PC-9 (cell line): ENCODE data around the gene AHI1. TPM values are rescaled to one million over a fixed set of nuclear protein-coding genes. Genes with fewer than 3 reads are reported as not detected.

Source experiments
- BruUV-seq: library from RNA; stranded (reverse); fragments of 400-500 nt; replicated peaks from 2 replicates; lab custom pipeline; 2021; lab: Mats Ljungman, UMichigan
- CTCF ChIA-PET: fragments of 300-600 bp; sonication (Branson Sonifier 250); formaldehyde crosslinking; loops from one replicate; lab custom pipeline; 2022; ENCODE audit warnings: antibody characterized with exemption; lab: Charles Lee
- POLR2A ChIA-PET: fragments of 300-600 bp; sonication (Branson Sonifier 250); formaldehyde crosslinking; loops from one replicate; lab custom pipeline; 2022; ENCODE audit warnings: antibody characterized with exemption; ENCODE audit not compliant: unreplicated experiment; lab: Charles Lee
- DNase-seq, 2 experiments: peaks; one replicate each; pipeline versions ENCODE4 v3.0.0 to v3.0.0-alpha.2; 2015 to 2022; ENCODE audit warnings: mixed read lengths in 1 of 2
- H2AFZ ChIP-seq: fragments of 200-600 bp; sonication (generic); 2 replicates; pipeline ENCODE4 v1.8.1; 2017; ENCODE audit warnings: antibody characterized with exemption
- H3F3A ChIP-seq: fragments of 200-600 bp; sonication (generic); 2 replicates; pipeline ENCODE4 v1.8.1; 2017; ENCODE audit warnings: antibody characterized with exemption, mild to moderate bottlenecking, low read depth; ENCODE audit not compliant: insufficient read depth
- H3K27ac ChIP-seq: fragments of 200-600 bp; sonication (generic); 2 replicates; pipeline ENCODE4 v1.6.1; 2016; ENCODE audit warnings: mixed run types
- H3K27me3 ChIP-seq: fragments of 200-600 bp; sonication (generic); 2 replicates; pipeline ENCODE4 v1.6.1; 2016; ENCODE audit warnings: low read depth, mixed run types; ENCODE audit not compliant: insufficient read depth
- H3K36me3 ChIP-seq: fragments of 200-600 bp; sonication (generic); 2 replicates; pipeline ENCODE4 v1.6.1; 2016; ENCODE audit warnings: low read depth, mixed run types
- H3K4me1 ChIP-seq: fragments of 200-600 bp; sonication (generic); replicated peaks from 2 replicates; pipeline ENCODE4 v1.6.1; 2016; ENCODE audit warnings: mixed run types; ENCODE audit not compliant: insufficient read depth
- H3K4me2 ChIP-seq: fragments of 200-600 bp; sonication (generic); 2 replicates; pipeline ENCODE4 v1.6.1; 2017; ENCODE audit warnings: mixed run types
- H3K4me3 ChIP-seq: fragments of 200-600 bp; sonication (generic); 2 replicates; pipeline ENCODE4 v1.6.1; 2016; ENCODE audit warnings: mixed run types
- H3K79me2 ChIP-seq: fragments of 200-600 bp; sonication (generic); 2 replicates; pipeline ENCODE4 v1.6.1; 2017; ENCODE audit warnings: low read depth, mixed run types
- H3K9me2 ChIP-seq: fragments of 200-600 bp; sonication (generic); 2 replicates; pipeline ENCODE4 v1.8.1; 2017; ENCODE audit warnings: mild to moderate bottlenecking; ENCODE audit not compliant: insufficient read depth
- H3K9me3 ChIP-seq: fragments of 200-600 bp; sonication (generic); 2 replicates; pipeline ENCODE4 v1.8.1; 2016; ENCODE audit warnings: low read depth; ENCODE audit not compliant: insufficient read depth
- H4K20me1 ChIP-seq: fragments of 200-600 bp; sonication (generic); 2 replicates; pipeline ENCODE4 v1.8.1; 2017; ENCODE audit not compliant: insufficient read depth
- EZH2 ChIP-seq: fragments of 200-600 bp; sonication (generic); IDR thresholded peaks from 2 replicates; pipeline ENCODE4 v1.8.0; 2017; ENCODE audit warnings: antibody characterized with exemption, low read depth
- intact Hi-C: fragments of 100-400 bp; cut with micrococcal nuclease; formaldehyde crosslinking; loops from one replicate; pipeline ENCODE4 v1.10.0; 2022; ENCODE audit not compliant: unreplicated experiment
- microRNA-seq: library from miRNA; unstranded; fragments of <30 nt; microRNA quantifications from one replicate; pipeline ENCODE4 v1.2.0, GENCODE V29; 2021; ENCODE audit warnings: borderline number of aligned reads, borderline replicate concordance
- total RNA-seq: library from RNA; stranded (reverse); gene quantifications from 2 replicates; pipeline ENCODE4 v1.2.3, GENCODE V29; 2021
- TF ChIP-seq, protein P1 (sequence below): fragments of 200-600 bp; sonication (generic); conservative IDR thresholded peaks from 2 replicates; pipeline ENCODE4 v1.6.1; 2017; ENCODE audit warnings: mixed run types, antibody characterized with exemption, mild to moderate bottlenecking, moderate library complexity

The AHI1 gene
- total RNA-seq, 1 experiment from 2014 or later, result 19.9 TPM

DNA sequence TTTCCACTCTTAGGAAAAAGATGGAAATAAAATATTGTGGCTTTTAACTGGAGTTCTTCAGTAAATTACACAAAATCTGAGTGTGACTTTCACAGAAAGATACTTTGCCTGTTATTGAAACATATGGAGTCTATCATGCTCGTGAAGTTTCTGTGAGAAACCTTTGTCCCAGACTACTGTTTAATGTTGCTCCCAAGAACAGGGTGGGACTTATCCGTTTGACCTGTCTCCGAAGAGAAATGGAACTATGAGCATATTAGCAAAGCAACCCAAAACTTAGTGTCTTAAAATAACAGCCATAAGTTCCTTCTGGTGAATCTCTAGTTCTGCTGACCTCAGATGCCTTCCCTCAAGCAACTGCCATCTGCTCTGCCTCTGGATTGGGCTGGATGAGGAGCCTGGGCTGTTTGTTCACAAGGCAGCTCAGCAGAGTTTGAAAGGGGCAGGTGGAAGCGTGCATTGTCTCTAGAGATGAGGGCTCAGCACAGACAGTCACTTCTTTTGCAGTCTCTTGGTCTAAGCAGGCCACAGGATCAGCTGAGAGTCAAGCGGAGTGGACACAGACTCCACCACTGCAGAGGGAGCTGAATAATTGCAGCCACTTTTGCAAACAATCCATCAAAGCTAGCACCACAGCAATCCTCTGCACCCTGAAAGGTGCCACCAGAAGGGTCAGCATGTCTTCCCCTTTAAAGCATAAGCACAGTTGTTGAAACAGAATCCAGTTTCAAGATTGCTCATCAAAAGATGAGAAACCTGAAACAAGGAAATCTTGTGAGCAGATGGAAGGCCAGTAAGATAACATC, 263.7 kb downstream of the AHI1 start:
- no peak for DNase-seq
- BruUV-seq, result no TSS peak
- H4K20me1 ChIP-seq, result no peaks in the 10 kb centered on the region
- ChIA-PET CTCF (no interaction called here), POLR2A (no interaction called here)
- H3K27me3 ChIP-seq, result peaks cover 37% of the 10 kb centered on the region
- H3K4me2 ChIP-seq, result no peak overlapping the region
- H2AFZ ChIP-seq, result no peak overlapping the region
- no peaks in the 10 kb centered on the region for H3K9me2 ChIP-seq
- intact Hi-C loops, result no loop called here
- no peaks in the 10 kb centered on the region for H3K4me1 ChIP-seq
- H3K9me3 ChIP-seq, result no peaks in the 10 kb centered on the region
- H3F3A ChIP-seq, result no peaks in the 10 kb centered on the region
- H3K4me3 ChIP-seq, result no peak overlapping the region
- H3K79me2 ChIP-seq, result no peaks in the 10 kb centered on the region
- TF ChIP-seq EZH2, result no peak
- TF ChIP-seq, protein P1, sequence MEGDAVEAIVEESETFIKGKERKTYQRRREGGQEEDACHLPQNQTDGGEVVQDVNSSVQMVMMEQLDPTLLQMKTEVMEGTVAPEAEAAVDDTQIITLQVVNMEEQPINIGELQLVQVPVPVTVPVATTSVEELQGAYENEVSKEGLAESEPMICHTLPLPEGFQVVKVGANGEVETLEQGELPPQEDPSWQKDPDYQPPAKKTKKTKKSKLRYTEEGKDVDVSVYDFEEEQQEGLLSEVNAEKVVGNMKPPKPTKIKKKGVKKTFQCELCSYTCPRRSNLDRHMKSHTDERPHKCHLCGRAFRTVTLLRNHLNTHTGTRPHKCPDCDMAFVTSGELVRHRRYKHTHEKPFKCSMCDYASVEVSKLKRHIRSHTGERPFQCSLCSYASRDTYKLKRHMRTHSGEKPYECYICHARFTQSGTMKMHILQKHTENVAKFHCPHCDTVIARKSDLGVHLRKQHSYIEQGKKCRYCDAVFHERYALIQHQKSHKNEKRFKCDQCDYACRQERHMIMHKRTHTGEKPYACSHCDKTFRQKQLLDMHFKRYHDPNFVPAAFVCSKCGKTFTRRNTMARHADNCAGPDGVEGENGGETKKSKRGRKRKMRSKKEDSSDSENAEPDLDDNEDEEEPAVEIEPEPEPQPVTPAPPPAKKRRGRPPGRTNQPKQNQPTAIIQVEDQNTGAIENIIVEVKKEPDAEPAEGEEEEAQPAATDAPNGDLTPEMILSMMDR, result no peak
- H3K36me3 ChIP-seq, result no peaks in the 10 kb centered on the region
- no peak overlapping the region for H3K27ac ChIP-seq

Small RNA genes within 50 kb of the gene (microRNA-seq; reads per million reads assigned to microRNA genes)
- not detected for gene MIR548A2
